ENCODE measurements around the gene DEAF1.

The DEAF1 gene

GRCh38 chr11:721741-722345 lies 26.8 kb upstream of the DEAF1 start:
- no peak for DNase-seq

DNA sequence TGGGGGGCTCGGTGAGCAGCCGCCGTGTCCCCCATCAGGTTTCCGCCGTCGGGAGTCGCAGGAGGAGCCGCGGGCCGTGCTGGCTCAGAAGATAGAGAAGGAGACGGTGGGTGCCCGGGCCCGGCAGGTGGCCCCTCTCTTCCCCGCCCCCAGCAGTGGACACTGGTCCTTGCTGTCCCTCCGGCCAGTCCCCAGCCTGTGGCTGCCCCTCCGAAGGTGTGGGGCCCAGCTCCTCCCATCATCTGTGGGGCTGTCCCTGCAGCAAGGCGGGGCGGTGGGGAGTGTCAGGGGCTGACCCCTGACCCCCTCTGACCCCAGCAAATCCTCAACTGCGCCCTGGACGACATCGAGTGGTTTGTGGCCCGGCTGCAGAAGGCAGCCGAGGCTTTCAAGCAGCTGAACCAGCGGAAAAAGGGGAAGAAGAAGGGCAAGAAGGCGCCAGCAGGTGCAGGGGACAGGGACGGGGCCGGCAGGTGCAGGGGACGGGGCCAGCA lies 26.3 kb upstream of the DEAF1 start:
- no peak for DNase-seq

- DNase-seq: no peak
These were observed 25.7 kb upstream of the DEAF1 start for GRCh38 chr11:720642-721246.

GRCh38 chr11:720017-720641 lies 25.1 kb upstream of the DEAF1 start:
- DNase-seq: no peak

DNA sequence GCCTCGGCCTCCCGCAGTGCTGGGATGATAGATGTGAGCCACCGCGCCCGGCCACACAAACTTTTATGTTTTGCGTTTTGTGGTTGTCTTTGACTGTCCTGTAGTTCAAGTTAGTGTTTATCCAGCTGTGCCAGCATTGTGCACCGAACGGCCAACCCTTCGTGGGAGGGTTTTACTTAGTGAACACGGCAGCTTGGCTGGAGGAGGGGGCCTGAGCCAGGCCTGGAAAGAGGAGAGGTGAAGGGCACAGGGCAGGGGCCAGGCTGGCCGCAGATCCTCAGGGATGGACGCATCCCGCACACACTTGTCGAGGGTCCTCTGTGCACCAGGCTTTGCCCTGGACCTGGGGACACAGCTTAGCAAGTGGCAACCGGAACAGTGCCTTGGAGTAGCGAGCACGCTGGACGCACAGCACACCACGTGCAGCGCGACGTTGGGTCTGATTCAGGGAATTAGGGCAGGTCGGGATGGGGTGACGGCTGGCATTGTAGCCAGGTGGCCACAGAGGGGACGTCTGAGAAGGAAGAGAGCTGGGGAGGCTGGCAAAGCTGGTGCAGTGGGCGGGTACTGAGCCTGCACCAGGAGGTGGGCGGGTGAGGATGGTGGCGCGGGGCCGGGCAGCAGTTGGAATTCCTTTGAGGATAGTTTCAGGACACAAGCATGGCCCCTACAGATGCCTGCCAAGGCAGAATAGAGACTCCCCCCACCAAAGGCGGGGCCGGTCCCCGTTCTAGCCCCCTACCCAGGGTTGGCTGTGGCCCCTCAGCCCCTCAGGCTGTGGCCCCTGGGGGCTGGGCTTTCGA lies 24.4 kb upstream of the DEAF1 start:
- DNase-seq: no peak

DNA sequence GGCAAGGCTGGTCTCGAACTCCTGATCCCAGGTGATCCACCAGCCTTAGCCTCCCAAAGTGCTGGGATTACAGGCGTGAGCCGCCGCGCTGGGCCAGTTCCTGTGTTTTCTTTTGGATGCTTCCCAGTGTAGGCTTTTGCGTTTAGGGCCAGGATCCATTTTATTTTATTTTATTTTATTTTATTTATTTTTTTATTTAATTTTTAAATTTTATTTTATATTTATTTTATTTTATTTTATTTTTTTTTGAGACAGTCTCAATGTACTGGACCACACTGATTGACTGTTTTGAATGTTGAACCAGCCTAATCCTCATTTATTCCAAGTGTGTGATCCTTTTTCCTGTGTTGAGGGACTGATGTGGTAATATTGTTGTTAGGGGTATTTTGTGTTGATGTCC lies 19.4 kb upstream of the DEAF1 start:
- DNase-seq: no peak

- DNase-seq: no peak
These were observed 14.3 kb upstream of the DEAF1 start for GRCh38 chr11:709109-709997.

GRCh38 chr11:708511-708910 lies 13.5 kb upstream of the DEAF1 start:
- no peak for DNase-seq

DNA sequence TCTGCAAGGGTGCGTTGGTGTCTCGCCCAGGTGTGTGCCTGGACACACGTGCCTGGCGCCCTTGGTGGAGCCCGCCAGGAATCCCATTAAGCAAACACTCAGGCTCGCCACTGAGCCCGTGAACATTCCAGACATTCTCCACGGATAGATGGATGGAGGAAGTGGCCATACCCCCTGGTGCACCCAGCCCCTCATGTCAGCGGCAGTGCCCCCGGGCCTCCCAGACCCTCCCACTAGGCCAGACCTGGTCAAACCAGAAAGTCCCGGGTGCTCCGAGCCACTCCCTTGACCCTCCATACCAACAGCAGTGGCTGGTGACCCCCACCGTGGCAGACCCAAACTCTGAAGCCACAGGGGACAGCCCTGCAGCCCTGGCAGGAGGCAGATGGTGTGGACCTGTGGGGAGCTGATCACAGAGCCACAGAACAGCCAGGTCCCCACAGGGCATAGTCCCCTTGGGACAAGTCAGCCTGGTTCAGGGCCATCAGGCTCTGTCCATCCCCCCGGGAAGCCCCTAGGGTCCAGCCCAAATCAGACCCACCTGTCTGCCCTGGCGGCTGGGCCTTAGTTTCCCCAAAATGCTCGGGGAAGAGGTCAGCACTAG lies 12.9 kb upstream of the DEAF1 start:
- no peak for DNase-seq

DNA sequence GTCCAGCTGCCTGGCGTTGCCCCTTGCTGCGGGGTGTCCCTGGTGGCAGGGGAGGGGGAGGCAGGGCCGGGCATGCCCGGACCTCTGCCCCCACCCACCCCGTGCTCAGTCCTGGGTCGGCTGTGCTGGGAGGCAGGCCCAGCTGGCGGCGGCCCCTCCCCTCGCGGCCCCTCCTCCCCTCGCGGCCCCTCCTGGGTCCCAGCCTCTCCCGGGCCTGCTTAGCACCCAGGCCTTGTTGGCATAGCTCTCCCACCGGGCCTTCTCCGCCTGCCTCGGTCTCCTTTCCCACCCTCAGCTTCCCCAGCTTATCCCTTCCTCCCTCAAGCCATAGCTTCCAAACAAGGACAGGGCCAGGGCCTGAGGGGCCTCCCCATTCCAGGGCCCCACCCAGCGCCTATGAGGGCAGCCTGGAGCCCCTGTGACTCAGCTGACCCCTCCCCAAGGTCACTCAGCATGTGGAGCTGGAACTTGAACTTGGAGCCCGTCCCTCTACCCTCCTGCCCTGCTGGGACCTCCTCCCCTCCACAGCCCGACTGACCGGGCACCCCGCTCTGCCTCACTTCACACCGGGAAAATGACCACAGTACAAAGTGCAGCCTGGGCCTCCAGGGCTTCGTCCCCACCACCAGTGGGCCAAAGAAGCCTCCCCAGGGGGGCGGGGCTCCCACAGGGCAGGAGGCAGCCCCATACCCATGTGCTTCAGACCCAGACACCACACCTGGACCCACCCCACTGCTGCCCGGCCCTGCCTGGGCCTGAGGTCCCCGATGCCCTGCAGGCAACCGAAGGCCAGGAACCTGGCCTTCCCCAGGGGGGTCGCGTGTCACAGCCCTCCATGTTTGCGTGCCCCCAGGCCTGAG lies 12.2 kb upstream of the DEAF1 start:
- no peak for DNase-seq

DNA sequence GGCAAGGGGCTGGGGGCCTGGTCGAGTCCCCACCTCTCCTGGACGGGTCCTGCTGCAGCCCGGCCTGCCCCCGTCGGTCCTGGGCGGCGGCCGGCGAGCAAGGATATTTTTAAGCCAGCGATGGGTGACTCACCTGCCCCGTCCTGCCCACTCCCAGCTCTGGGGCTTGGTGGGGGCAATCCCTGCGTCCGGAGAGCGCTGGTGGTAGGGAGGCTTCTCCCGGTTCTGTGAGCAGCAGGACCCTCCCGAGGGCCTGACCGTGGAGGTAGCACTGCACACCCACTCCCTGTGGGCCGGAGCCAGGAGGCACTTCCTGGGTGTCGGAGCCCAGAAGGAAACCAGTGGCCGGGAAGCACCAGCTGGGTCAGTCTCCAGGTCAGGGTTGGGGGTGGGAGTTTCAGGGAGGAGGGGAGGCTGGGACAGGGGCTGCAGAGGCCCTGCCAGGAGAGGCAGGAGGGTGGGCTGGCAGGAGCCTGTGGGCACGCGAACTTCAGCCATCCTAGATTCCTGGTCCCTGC lies 11.5 kb upstream of the DEAF1 start:
- no peak for DNase-seq

- no peak for DNase-seq
These were observed 10.8 kb upstream of the DEAF1 start, which contains the start of gene EPS8L2 for GRCh38 chr11:705646-706438. EPS8L2 (plus strand) TSS chr11:706231; CDS start chr11:709408, 3,177 bp downstream.

DNA sequence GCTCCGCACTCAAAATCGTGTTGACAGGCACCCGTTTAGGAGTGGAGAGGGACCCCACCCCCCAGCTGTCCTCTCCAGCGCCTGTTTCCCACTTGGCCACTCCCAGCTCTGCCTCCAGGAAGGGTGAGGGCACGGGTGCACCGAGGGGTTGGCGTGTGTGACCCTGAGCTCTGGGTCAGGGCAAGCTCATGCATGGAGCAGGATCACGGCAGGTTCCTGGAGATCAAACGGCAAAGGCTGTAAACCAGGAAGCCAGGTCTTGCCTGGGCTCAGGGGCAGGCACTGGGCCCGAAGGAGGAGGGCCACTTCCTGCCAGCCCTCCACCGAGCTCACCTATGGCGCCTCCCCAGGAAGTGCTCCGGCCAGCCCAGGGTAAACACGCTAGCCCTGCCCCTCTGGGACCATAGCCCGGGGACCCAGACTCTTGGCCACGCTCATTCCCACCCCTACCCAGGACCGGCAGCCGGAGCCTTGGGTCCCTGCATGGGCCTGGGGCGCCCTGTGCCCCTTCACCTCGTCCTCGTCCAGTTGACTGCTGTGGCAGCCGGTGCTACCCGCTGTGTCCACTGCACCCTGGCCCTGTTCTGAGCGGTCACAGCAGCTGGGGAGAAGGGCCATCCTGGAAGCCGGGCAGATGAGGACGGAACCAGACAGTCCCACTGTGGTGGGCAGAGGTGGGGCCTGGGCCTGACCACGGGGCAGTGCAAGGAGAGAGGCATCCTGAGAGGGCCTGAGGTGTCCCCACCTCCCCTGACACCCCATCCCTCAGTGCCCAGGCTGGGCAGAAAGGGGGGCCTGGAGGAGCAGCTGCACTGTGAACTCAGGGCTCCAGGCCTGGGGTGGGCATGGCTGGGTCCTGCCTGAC lies 10.0 kb upstream of the DEAF1 start:
- DNase-seq: no peak

DNA sequence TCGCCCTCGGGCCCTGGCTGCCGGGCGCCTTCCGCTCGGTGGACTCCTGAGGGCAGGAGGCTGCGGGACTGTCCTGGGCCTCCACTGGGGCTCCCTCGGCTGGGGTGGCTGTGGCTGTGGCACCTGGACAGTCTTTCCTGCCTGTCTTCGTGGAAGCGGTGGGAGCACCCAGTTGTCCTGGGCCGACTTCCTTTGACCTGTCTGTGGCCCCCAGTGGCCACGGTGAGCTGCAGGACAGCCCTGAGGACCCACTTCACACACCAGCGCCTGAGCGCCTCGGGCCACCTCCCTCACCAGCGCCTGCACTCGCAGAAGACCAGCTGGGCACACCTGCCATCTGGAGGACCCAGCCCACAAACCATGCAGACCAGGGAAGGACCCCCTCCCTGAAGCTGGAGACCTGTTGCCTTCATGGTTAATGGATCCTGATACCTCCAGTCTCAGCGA lies 9.2 kb upstream of the DEAF1 start:
- DNase-seq: no peak

- no peak for DNase-seq
These were observed 8.5 kb upstream of the DEAF1 start for GRCh38 chr11:703506-703905.

- no peak for DNase-seq
These were observed 7.7 kb upstream of the DEAF1 start for GRCh38 chr11:702462-703461.

DNA sequence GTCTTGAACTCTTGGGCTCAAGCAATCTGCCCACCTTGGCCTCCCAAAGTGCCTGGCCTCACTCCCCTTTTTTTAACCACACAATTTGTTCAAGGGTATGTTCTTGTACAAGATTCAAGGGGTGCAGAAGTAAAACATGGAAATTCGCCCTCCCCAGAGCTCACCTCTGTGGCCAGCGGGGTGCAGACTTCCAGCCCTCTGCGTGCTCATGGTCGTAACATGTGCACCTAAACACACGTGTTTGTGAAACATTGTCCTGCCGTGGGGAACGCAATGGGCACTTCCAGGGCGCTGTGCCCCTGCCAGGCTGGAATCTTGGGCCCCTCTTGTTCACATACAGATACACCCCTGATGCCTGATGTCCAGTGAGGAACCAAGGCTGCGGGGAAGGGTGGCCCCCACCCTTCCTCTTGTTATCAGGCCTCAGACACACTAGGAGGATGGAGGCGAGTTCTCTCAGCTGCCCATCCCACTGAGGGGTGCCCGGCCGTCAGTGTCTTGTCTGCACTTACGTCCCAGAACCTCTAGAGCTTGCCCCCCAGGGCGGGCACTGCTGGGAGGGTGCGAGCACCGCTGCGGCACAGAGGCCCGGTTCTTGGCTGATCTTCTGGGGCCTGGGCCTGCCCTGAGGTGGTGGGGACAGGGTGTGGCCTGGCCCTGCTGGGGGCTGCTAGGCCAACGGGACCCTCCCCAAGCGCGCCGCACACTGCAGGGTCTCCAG lies 6.9 kb upstream of the DEAF1 start:
- DNase-seq: no peak
